Choroid plexus epithelial cell (primary cell): ENCODE results near the gene EPHB2.
A peak's percentile ranks its signal among the peaks of the same experiment; 100 is the strongest.

Source experiments
- DNase-seq: peaks from one replicate; pipeline ENCODE4 v3.0.0-alpha.2; 2010; ENCODE audit warnings: low read depth
- H3K4me3 ChIP-seq: 2 replicates; pipeline ENCODE4 v1.5.1; 2011; ENCODE audit warnings: low read depth, mild to moderate bottlenecking, control low read depth, low read length, moderate library complexity
- TF ChIP-seq, protein P1 (sequence below): conservative IDR thresholded peaks from 2 replicates; pipeline ENCODE4 v1.5.1; 2011; ENCODE audit warnings: low read depth, mild to moderate bottlenecking, control low read depth, inconsistent platforms, low read length, moderate library complexity

Gene EPHB2

DNA sequence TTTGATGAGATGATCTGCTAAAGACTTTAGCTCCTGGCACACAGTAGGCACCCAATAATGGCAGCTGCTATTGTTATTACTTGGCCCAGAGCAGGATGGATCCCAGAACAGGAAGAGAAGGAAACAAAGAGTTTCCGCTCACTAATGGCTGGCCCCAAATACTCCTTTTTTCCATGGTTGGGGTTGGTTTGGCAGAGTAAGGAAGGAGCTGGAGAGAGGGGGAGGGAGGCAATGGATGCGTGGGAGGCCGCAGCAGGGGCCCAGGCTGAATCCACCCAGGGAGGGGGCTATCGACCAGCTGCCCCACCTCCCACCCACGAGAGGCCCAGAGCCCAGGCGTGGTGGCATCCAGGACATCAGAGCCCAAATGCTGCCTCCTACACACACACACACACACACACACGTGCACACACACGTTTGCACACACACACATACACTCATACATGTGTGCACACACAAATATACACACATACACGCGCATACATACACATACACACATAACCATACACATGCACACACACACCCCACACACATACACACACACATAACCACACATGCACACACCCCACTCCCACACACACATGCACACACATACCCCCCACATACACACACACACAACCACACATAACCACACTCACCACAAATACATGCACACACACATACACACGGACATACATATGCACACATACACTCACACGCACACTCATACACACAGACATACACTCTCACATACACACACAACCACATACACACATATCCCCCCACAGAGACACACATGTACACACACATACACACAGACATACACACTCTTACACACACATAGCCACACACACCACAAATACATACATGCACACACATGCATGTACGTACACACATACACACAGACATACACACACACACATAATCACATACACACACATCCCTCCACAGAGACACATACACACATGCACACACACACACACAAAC lies 32.4 kb upstream of the EPHB2 start:
- no peak for DNase-seq
- TF ChIP-seq, protein P1, sequence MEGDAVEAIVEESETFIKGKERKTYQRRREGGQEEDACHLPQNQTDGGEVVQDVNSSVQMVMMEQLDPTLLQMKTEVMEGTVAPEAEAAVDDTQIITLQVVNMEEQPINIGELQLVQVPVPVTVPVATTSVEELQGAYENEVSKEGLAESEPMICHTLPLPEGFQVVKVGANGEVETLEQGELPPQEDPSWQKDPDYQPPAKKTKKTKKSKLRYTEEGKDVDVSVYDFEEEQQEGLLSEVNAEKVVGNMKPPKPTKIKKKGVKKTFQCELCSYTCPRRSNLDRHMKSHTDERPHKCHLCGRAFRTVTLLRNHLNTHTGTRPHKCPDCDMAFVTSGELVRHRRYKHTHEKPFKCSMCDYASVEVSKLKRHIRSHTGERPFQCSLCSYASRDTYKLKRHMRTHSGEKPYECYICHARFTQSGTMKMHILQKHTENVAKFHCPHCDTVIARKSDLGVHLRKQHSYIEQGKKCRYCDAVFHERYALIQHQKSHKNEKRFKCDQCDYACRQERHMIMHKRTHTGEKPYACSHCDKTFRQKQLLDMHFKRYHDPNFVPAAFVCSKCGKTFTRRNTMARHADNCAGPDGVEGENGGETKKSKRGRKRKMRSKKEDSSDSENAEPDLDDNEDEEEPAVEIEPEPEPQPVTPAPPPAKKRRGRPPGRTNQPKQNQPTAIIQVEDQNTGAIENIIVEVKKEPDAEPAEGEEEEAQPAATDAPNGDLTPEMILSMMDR: no peak

DNA sequence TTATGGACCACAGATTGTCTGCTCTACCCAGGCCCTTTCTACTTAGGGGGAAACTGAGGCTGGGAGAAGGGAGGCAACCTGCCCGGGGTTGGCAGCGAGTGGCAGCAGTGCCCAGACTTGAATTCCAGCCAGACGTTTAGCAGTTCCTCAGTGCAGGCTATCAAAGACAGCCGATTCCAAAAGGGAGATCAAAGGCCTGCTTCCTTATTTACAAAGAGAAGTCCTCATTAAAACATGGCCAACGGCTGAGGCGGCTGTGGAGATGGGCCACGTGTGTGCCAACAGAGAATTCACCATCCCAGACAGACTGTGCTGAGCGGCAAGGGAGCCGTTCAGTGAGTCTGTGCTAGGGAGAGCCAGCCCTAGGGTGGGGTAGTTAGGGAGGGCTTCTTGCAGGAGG lies 29.9 kb upstream of the EPHB2 start:
- TF ChIP-seq, protein P1: no peak
- H3K4me3 ChIP-seq: no peak overlapping the region
- no peak for DNase-seq

More for the DNA sequence above, 32.4 kb upstream of the EPHB2 start:
- H3K4me3 ChIP-seq: no peak overlapping the region

DNA sequence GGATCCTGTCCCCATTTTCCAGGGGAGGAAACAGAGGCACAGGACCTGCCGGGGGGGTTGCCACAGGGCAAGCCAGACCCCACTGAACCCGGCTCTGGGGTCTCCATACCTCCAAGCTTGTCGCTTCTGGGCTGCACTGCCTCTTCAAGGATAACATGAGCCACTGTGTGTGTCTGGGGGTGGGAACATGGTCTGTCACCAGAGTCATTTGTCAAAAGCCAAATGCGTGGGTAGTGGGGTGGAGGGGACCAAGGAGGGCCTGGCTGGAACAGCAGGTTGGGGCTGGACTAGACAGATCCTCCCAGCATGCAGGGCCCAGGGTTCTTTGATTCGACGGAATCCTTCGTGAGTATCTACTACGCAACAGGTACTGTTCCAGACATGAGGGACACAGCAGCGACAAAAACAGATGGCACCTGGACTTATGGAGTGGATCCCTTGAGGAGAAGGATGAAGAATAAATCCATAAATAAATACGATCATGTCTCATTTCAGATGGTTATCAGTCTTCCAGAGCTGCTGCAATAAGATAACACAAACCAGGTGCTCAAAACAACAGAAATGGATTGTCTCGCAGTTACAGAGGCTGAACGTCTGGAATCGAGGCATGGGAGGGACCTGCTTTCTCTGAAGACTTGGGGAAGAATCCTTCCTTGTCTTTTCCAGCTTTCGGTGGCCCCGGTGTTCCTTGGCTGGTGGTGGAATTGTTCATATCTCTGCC lies 28.9 kb upstream of the EPHB2 start:
- DNase-seq: no peak
- no peak overlapping the region for H3K4me3 ChIP-seq
- TF ChIP-seq, protein P1: no peak

DNA sequence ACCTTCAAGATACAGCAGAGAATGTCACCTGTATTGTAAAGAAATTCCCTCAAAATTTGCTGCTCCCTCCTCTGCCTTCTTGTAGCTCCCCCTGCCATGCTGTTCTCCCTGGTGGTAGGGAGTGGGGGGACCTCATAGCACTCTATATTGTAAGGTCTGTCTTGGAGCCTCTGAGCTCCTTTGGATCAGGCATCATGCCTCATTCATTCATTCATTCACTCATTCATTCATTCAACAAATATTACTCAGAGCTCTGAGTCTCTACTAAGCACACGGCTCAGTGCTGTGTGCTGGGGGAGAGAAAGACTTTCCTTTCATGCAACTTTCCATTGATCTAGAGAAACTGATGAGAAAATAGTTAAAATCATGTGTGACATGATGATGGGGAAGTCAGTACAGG lies 27.1 kb upstream of the EPHB2 start:
- H3K4me3 ChIP-seq: no peak overlapping the region
- DNase-seq: no peak
- TF ChIP-seq, protein P1: no peak

DNA sequence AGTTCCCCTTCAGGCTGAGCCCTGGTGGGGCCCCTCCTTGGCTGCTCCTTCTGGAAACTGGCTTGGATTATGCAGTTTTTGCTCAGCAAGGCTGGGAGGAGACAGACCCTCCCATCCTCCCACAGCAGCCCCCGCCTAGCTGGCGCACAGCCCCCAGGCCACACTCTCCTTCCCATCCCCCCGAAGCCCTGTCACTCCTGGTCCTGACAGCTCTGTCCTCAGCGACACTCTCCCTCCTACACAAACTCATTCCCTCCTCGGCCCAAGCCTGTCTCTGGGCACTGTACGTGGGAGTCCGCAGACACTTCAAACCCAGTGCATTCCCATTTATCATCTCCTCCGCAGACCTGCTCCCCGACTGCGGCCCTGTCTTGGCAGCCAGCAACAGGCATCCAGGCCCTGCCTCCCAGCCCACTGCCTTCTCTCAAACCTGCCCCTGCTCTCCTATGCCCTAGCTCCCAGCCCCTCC lies 25.0 kb upstream of the EPHB2 start:
- TF ChIP-seq, protein P1: no peak
- no peak for DNase-seq
- no peak overlapping the region for H3K4me3 ChIP-seq

DNA sequence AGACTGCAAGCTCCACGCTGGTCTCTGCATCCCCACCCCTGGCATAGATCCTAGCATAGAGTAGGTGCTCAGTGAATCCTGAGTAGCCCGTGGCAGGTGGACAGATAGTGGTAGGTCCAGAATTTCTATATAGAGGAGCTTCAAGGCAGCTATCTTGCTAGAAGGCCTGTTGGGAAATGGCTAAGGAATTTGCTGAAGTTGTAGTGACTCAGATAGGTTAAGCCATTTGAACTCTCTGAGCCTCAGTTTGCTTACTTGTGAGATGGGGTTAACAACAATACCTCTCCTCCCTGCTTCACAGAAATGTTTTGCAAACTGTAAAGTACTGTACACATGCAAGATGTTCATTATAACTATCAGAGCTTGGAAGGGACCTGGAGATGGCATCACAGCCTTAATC lies 23.4 kb upstream of the EPHB2 start:
- TF ChIP-seq, protein P1: no peak
- H3K4me3 ChIP-seq: no peak overlapping the region
- peak; percentile 42 for DNase-seq
